ENCODE results near the gene CAV1.

The CAV1 gene

GRCh38 chr7:116532102-116532688, 7.4 kb downstream of the CAV1 start:
- no peak for DNase-seq

- DNase-seq, result no peak
These were observed 10.0 kb downstream of the CAV1 start for GRCh38 chr7:116534790-116535189.

GRCh38 chr7:116535416-116535815, 10.6 kb downstream of the CAV1 start:
- DNase-seq, result no peak

- DNase-seq, result no peak
These were observed 13.3 kb downstream of the CAV1 start for GRCh38 chr7:116538138-116538537.

GRCh38 chr7:116539879-116540278, 15.0 kb downstream of the CAV1 start:
- DNase-seq, result no peak

GRCh38 chr7:116540743-116541142, 15.9 kb downstream of the CAV1 start:
- DNase-seq, result no peak

GRCh38 chr7:116541951-116542350, 17.1 kb downstream of the CAV1 start:
- DNase-seq, result no peak

GRCh38 chr7:116542618-116543017, 17.8 kb downstream of the CAV1 start:
- peak; percentile 80 for DNase-seq

- DNase-seq, result peak; percentile 52
These were observed 18.8 kb downstream of the CAV1 start for GRCh38 chr7:116543664-116544063.

- DNase-seq, result no peak
These were observed 19.7 kb downstream of the CAV1 start for GRCh38 chr7:116544487-116544886.

GRCh38 chr7:116545411-116545993, 20.7 kb downstream of the CAV1 start:
- DNase-seq, result no peak

- peak; percentile 46 for DNase-seq
These were observed 21.2 kb downstream of the CAV1 start for GRCh38 chr7:116546054-116546453.

- DNase-seq, result peak; percentile 49
These were observed 22.1 kb downstream of the CAV1 start for GRCh38 chr7:116546916-116547315.

GRCh38 chr7:116547347-116547746, 22.5 kb downstream of the CAV1 start:
- DNase-seq, result peak; percentile 89

GRCh38 chr7:116548506-116548905, 23.7 kb downstream of the CAV1 start:
- DNase-seq, result no peak

GRCh38 chr7:116549370-116549769, 24.5 kb downstream of the CAV1 start:
- DNase-seq, result no peak

- no peak for DNase-seq
These were observed 26.9 kb downstream of the CAV1 start for GRCh38 chr7:116551692-116552091.

GRCh38 chr7:116552602-116553001, 27.8 kb downstream of the CAV1 start:
- DNase-seq, result no peak

GRCh38 chr7:116553168-116553964, 28.5 kb downstream of the CAV1 start:
- DNase-seq, result no peak

- DNase-seq, result peak; percentile 60
These were observed 29.6 kb downstream of the CAV1 start for GRCh38 chr7:116554436-116554835.

GRCh38 chr7:116554911-116555310, 30.1 kb downstream of the CAV1 start:
- DNase-seq, result no peak

GRCh38 chr7:116557066-116557585, 32.3 kb downstream of the CAV1 start:
- no peak for DNase-seq

GRCh38 chr7:116557901-116558300, 33.1 kb downstream of the CAV1 start:
- no peak for DNase-seq
